Kidney (tissue), 14 donors: ENCODE data around the gene ZNHIT2. TPM values are rescaled to one million over a fixed set of nuclear protein-coding genes. Genes with fewer than 3 reads are reported as not detected.
A peak's percentile ranks its signal among the peaks of the same experiment; 100 is the strongest.

Experiments used
- DNase-seq, 5 donors: peaks; one replicate each; pipeline ENCODE4 v3.0.0-alpha.2; 2013 to 2020
- FAIRE-seq: peaks from 2 replicates; lab custom pipeline; 2012; peaks lifted over from hg19 to GRCh38; lab: Jason Lieb, UNC
- H3K27ac ChIP-seq, 2 donors: one replicate each; pipeline ENCODE4 v1.7.0; 2013; ENCODE audit warnings: low read depth in 2 of 2, low read length in 2 of 2, inconsistent platforms in 1 of 2
- H3K27me3 ChIP-seq: one replicate; pipeline ENCODE4 v1.7.1; 2013; ENCODE audit warnings: low read length, inconsistent platforms; ENCODE audit not compliant: control insufficient read depth, insufficient read depth
- H3K36me3 ChIP-seq, 3 donors: one replicate each; pipeline versions ENCODE4 v1.7.0 to v1.7.1; 2013; ENCODE audit warnings: low read length in 3 of 3, control low read depth in 1 of 3, inconsistent platforms in 1 of 3; ENCODE audit not compliant: insufficient read depth in 3 of 3, control insufficient read depth in 2 of 3
- H3K4me1 ChIP-seq, 3 donors: one replicate each; pipeline versions ENCODE4 v1.7.0 to v1.7.1; 2013; ENCODE audit warnings: low read length in 3 of 3, inconsistent platforms in 1 of 3, low read depth in 1 of 3; ENCODE audit not compliant: control insufficient read depth in 2 of 3, insufficient read depth in 2 of 3
- H3K4me3 ChIP-seq, 3 donors: one replicate each; pipeline versions ENCODE4 v1.7.0 to v1.8.1; 2013; ENCODE audit warnings: low read length in 3 of 3, control low read depth in 1 of 3, inconsistent platforms in 1 of 3
- H3K9ac ChIP-seq, 3 donors: one replicate each; pipeline versions ENCODE4 v1.7.0 to v1.7.1; 2013; ENCODE audit warnings: low read length in 3 of 3, control low read depth in 1 of 3, inconsistent platforms in 1 of 3
- H3K9me3 ChIP-seq, 3 donors: one replicate each; pipeline versions ENCODE4 v1.7.0 to v1.7.1; 2013; ENCODE audit warnings: low read length in 3 of 3, control low read depth in 1 of 3, inconsistent platforms in 1 of 3; ENCODE audit not compliant: control insufficient read depth in 2 of 3, insufficient read depth in 1 of 3
- CTCF ChIP-seq: IDR thresholded peaks from 3 replicates; pipeline ENCODE4 v1.5.1; 2012; ENCODE audit warnings: mild to moderate bottlenecking, moderate library complexity, borderline replicate concordance; ENCODE audit not compliant: insufficient read depth; ENCODE audit errors: extremely low read depth
- intact Hi-C: fragments of 100-400 bp; cut with DNase I; formaldehyde crosslinking; loops from one replicate; pipeline ENCODE4 v1.11.1; 2022
- polyA plus RNA-seq: library from polyadenylated mRNA; stranded (reverse); fragments of 350-450 nt; fragmentation: Illumina TruSeq; extraction: RNeasy Lipid Tissue Mini Kit (QIAGEN cat#74804); gene quantifications from one replicate; pipeline ENCODE4 v1.2.3, GENCODE V29; 2014; ENCODE audit warnings: low read depth, low replicate concordance; ENCODE audit not compliant: insufficient read depth
- total RNA-seq: library from RNA; stranded (reverse); fragmentation: NEBNext Ultra II Directional; extraction: Animal tissue kit (Norgen Biotek cat#: 25700); gene quantifications from one replicate; pipeline ENCODE4 v1.2.1, GENCODE V29; 2021
- donor health status: control.
- donor health status: control.
- donor health status: control.
- donor health status: control.
- donor health status: control.
- donor health status: DM: yes; HTN: yes; CAD: no.
- donor health status: Normal renal cell carcinoma (clear cell type).

ZNHIT2 gene
- total and polyA plus RNA-seq, 2 donors from 2014 or later = 14.0 to 21.1 TPM

- Histone ChIP-seq H3K36me3 (peaks cover 0 to 4% (median 0%) of the 10 kb centered on the region in 3 donors), H3K4me3 (no peak overlapping the region), H3K27ac (no peak overlapping the region), H3K9me3 (no peaks in the 10 kb centered on the region), H3K9ac (no peak overlapping the region), H3K4me1 (peaks cover 0 to 10% (median 4%) of the 10 kb centered on the region in 3 donors), H3K27me3 (no peaks in the 10 kb centered on the region)
- DNase-seq = peak in 1 of 5 donors; percentile 66
- no peak for TF ChIP-seq CTCF
- FAIRE-seq = no peak
- intact Hi-C loops = no loop called here
These were observed 10.4 kb downstream of the ZNHIT2 start for GRCh38 chr11:65107078-65107477.

- Histone ChIP-seq H3K36me3 (peaks cover 0 to 4% (median 0%) of the 10 kb centered on the region in 3 donors), H3K4me1 (no peaks in the 10 kb centered on the region)
- no peak for FAIRE-seq
These were observed 12.9 kb downstream of the ZNHIT2 start for GRCh38 chr11:65104628-65105027.

GRCh38 chr11:65103476-65103875 lies 14.0 kb downstream of the ZNHIT2 start:
- intact Hi-C loops = no loop called here
- DNase-seq (no peak), FAIRE-seq (no peak)
- no peak overlapping the region for H3K4me3 ChIP-seq
- no peaks in the 10 kb centered on the region for H3K27me3 ChIP-seq
- H3K27ac ChIP-seq = no peak overlapping the region
- H3K4me1 ChIP-seq = no peaks in the 10 kb centered on the region
- H3K36me3 ChIP-seq = peaks cover 0 to 4% (median 0%) of the 10 kb centered on the region in 3 donors
- H3K9ac ChIP-seq = no peak overlapping the region
- TF ChIP-seq CTCF = no peak
- H3K9me3 ChIP-seq = no peaks in the 10 kb centered on the region

More at GRCh38 chr11:65104628-65105027, 12.9 kb downstream of the ZNHIT2 start:
- intact Hi-C loops = no loop called here
- DNase-seq = no peak
- no peak for TF ChIP-seq CTCF
- Histone ChIP-seq H3K27ac (no peak overlapping the region), H3K27me3 (no peaks in the 10 kb centered on the region), H3K9me3 (no peaks in the 10 kb centered on the region), H3K9ac (no peak overlapping the region), H3K4me3 (no peak overlapping the region)
